Ovary (tissue), 9 donors: ENCODE results near the gene SACM1L. TPM values are rescaled to one million over a fixed set of nuclear protein-coding genes. Genes with fewer than 3 reads are reported as not detected.
A peak's percentile ranks its signal among the peaks of the same experiment; 100 is the strongest.

Experiments used
- DNase-seq, 5 donors: peaks; one replicate each; pipeline ENCODE4 v3.0.0-alpha.2; 2019 to 2020
- H3K27ac ChIP-seq, 2 donors: fragments of 200-600 bp; one replicate each; pipeline versions ENCODE4 v1.5.1 to v1.8.0; 2019 to 2022
- H3K27me3 ChIP-seq: fragments of 200-600 bp; one replicate; pipeline ENCODE4 v1.8.0; 2022
- H3K36me3 ChIP-seq: fragments of 200-600 bp; sonication (generic); one replicate; pipeline ENCODE4 v1.5.1; 2019
- H3K4me1 ChIP-seq: one replicate; pipeline ENCODE4 v1.8.1; 2013; ENCODE audit warnings: mild to moderate bottlenecking, moderate library complexity; ENCODE audit not compliant: insufficient read depth
- H3K4me3 ChIP-seq: fragments of 200-600 bp; sonication (generic); one replicate; pipeline ENCODE4 v1.5.1; 2017
- H3K9me3 ChIP-seq, 2 donors: fragments of 200-600 bp in 1 of 2; sonication (generic) in 1 of 2; one replicate each; pipeline versions ENCODE4 v1.5.1 to v1.8.1; 2013 to 2019; ENCODE audit warnings: mild to moderate bottlenecking in 1 of 2, moderate library complexity in 1 of 2
- EP300 ChIP-seq: sonication (generic); formaldehyde crosslinking; IDR thresholded peaks from one replicate; pipeline ENCODE4 v1.6.1; 2017; ENCODE audit warnings: antibody characterized with exemption
- POLR2A ChIP-seq: fragments of 450-650 bp; IDR thresholded peaks from one replicate; pipeline ENCODE4 v1.6.1; 2017; ENCODE audit warnings: antibody characterized with exemption, mild to moderate bottlenecking, moderate library complexity
- WGBS, 3 donors: extraction: QIAGEN DNeasy Blood & Tissue Kit in 1 of 3; methylation state at CpG; one replicate each; pipeline versions ENCODE4 v1.1.5 to v1.1.7; 2013 to 2017; 5-methylcytosine and 5-hydroxymethylcytosine counted together
- intact Hi-C, 4 donors: fragments of 100-400 bp; cut with DNase I; formaldehyde crosslinking; loops; one replicate each; pipeline versions ENCODE4 v1.11.0 to v1.15.1; 2022 to 2023
- polyA plus RNA-seq, 2 donors: library from polyadenylated mRNA; stranded (reverse); fragments of 200-250 nt in 1 of 2; fragments of 350-450 nt in 1 of 2; fragmentation: Illumina TruSeq in 1 of 2; extraction: RNeasy Lipid Tissue Mini Kit (QIAGEN cat#74804) in 1 of 2; gene quantifications; one replicate each; pipeline ENCODE4 v1.2.3, GENCODE V29; 2013 to 2014
- total RNA-seq, 7 donors: library from RNA; depleted of rRNA in 2 of 7; stranded (reverse); fragments of >200 nt in 2 of 7; fragmentation: NEBNext Ultra II Directional in 3 of 7; extraction: Animal tissue kit (Norgen Biotek cat#: 25700) in 3 of 7; gene quantifications; one replicate each; pipeline versions ENCODE4 v1.1.0 to v1.2.4, GENCODE V29; 2016 to 2023
- TF ChIP-seq, protein P1 (sequence below), 3 donors: fragments of 450-650 bp in 2 of 3; fragments of 200-600 bp in 1 of 3; IDR thresholded peaks; one replicate each; pipeline versions ENCODE4 v1.5.1 to v1.8.0; 2016 to 2022; ENCODE audit warnings: antibody characterized with exemption in 3 of 3, mild to moderate bottlenecking in 1 of 3
- donor health status: DM: no; HTN: no; CAD: no; lungs with moderate emphysema.
- donor health status: DM: no; HTN: no; CAD: no.
- donor health status: Bipolar disorder and iron deficiency.
- donor health status: DM: yes; HTN: yes; CAD: no.
- donor health status: DM: no; HTN: no; CAD: no.
- donor health status: DM: yes; HTN: yes; CAD: no.

The SACM1L gene
- total and polyA plus RNA-seq, 9 donors = 19.0 to 47.3 (median 32.1) TPM

GRCh38 chr3:45677033-45677446, 12.2 kb upstream of the SACM1L start:
- peak in 2 of 5 donors; percentile 51 to 61 for DNase-seq
- TF ChIP-seq, protein P1, sequence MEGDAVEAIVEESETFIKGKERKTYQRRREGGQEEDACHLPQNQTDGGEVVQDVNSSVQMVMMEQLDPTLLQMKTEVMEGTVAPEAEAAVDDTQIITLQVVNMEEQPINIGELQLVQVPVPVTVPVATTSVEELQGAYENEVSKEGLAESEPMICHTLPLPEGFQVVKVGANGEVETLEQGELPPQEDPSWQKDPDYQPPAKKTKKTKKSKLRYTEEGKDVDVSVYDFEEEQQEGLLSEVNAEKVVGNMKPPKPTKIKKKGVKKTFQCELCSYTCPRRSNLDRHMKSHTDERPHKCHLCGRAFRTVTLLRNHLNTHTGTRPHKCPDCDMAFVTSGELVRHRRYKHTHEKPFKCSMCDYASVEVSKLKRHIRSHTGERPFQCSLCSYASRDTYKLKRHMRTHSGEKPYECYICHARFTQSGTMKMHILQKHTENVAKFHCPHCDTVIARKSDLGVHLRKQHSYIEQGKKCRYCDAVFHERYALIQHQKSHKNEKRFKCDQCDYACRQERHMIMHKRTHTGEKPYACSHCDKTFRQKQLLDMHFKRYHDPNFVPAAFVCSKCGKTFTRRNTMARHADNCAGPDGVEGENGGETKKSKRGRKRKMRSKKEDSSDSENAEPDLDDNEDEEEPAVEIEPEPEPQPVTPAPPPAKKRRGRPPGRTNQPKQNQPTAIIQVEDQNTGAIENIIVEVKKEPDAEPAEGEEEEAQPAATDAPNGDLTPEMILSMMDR (IDR thresholded peaks at IDR 0.05) = no peak
- TF ChIP-seq POLR2A (no peak), EP300 (no peak)
- 55 to 67% (median 64%) methylated on average over 5 of the region's 5 CpGs for WGBS, 3 donors
- Histone ChIP-seq H3K36me3 (no peaks in the 10 kb centered on the region), H3K4me1 (no peaks in the 10 kb centered on the region), H3K27me3 (no peaks in the 10 kb centered on the region), H3K27ac (peak overlapping the region in 1 of 2 donors; percentile 11), H3K9me3 (no peaks in the 10 kb centered on the region), H3K4me3 (no peak overlapping the region)
- intact Hi-C loops = no loop called here

DNA sequence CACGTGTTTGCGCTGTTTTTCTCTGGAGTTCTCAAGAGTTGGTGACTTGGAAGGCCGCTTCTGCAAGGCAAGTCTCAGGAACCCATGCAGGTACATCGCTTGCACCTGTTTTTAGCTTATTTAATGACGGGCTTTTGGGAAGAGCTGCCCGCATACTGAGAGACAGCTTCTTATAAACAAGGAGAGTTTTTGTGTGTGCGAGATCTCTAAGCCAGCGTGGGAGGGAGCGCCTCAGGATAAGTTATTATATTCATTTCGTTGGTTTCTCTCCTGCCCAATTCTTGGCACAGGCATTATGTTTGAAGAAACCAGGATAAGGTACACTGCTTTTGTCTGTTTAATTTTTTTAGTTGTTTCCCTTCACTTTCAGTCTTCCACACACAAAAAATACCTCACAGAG, 11.4 kb upstream of the SACM1L start:
- no peak overlapping the region for H3K27ac ChIP-seq
- no peaks in the 10 kb centered on the region for H3K36me3 ChIP-seq
- H3K4me1 ChIP-seq = no peaks in the 10 kb centered on the region
- no peaks in the 10 kb centered on the region for H3K27me3 ChIP-seq
- H3K4me3 ChIP-seq = no peak overlapping the region
- intact Hi-C loops = no loop called here
- no peaks in the 10 kb centered on the region for H3K9me3 ChIP-seq
- DNase-seq = no peak
- 49 to 72% (median 60%) methylated on average over 10 of the region's 10 CpGs for WGBS, 3 donors
- TF ChIP-seq EP300 (no peak), POLR2A (no peak)
- TF ChIP-seq, protein P1 (IDR thresholded peaks at IDR 0.05) = no peak

GRCh38 chr3:45679805-45680204, 9.4 kb upstream of the SACM1L start:
- intact Hi-C loops = no loop called here
- H3K4me3 ChIP-seq = no peak overlapping the region
- H3K27me3 ChIP-seq = no peaks in the 10 kb centered on the region
- H3K4me1 ChIP-seq = no peaks in the 10 kb centered on the region
- H3K36me3 ChIP-seq = no peaks in the 10 kb centered on the region
- no peak for DNase-seq
- H3K27ac ChIP-seq = no peak overlapping the region
- WGBS, 3 donors = 93 to 95% (median 94%) methylated on average over 8 of the region's 8 CpGs
- no peaks in the 10 kb centered on the region for H3K9me3 ChIP-seq
- TF ChIP-seq POLR2A (no peak), EP300 (no peak)
- TF ChIP-seq, protein P1 (IDR thresholded peaks at IDR 0.05) = no peak

DNA sequence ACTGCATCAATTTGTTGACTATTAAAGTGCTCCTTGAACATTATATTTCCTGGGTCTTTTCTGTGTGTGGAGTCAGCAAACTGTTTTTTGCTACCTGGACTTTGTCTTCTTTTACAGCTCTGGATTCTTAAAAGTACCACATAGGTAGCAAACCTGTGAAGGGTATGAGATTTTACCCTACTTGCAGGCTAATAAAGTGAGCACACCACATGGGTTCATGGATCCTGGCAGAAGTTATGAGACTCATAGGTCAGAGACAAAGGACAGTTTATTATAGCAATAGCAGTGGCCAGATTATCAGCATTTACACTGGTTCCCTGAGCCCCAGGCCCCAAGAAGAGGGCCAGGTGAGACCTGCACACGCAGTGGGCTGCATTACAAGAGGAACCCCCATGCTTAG, 8.0 kb upstream of the SACM1L start:
- H3K9me3 ChIP-seq = no peaks in the 10 kb centered on the region
- H3K4me3 ChIP-seq = no peak overlapping the region
- intact Hi-C loops = no loop called here
- no peaks in the 10 kb centered on the region for H3K27me3 ChIP-seq
- H3K4me1 ChIP-seq = no peaks in the 10 kb centered on the region
- WGBS, 3 donors = 93 to 100% (median 96%) methylated on average over 1 of the region's 1 CpG
- DNase-seq = no peak
- TF ChIP-seq POLR2A (no peak), EP300 (no peak)
- TF ChIP-seq, protein P1 (IDR thresholded peaks at IDR 0.05) = no peak
- H3K27ac ChIP-seq = no peak overlapping the region
- no peaks in the 10 kb centered on the region for H3K36me3 ChIP-seq

DNA sequence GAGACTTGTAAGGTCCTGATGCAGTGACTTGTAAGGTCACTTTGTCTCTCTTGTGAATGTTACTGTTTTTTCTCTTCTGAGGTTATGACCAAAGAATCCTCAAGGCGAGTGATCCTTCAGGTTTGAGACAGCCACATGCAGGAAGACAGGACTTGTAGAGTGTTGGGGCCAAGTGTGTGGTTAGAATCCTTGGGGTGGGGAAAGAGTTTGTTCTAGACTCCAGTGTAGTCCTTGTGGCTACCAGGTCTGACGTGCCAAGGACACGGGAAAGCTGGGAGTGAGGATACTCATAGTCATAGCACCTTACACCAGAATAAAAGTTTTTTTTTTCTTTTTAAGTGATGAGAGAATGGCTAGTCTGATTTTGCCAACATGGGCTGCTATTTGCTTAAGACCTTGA, 7.3 kb upstream of the SACM1L start:
- H3K27me3 ChIP-seq = no peaks in the 10 kb centered on the region
- H3K4me3 ChIP-seq = no peak overlapping the region
- DNase-seq = no peak
- WGBS, 3 donors = 83 to 88% (median 85%) methylated on average over 3 of the region's 3 CpGs
- intact Hi-C loops = no loop called here
- H3K9me3 ChIP-seq = no peaks in the 10 kb centered on the region
- no peaks in the 10 kb centered on the region for H3K4me1 ChIP-seq
- TF ChIP-seq, protein P1 (IDR thresholded peaks at IDR 0.05) = no peak
- TF ChIP-seq POLR2A (no peak), EP300 (no peak)
- no peak overlapping the region for H3K27ac ChIP-seq
- no peaks in the 10 kb centered on the region for H3K36me3 ChIP-seq
